ENCODE measurements around the gene ITPR2. TPM values are rescaled to one million over a fixed set of nuclear protein-coding genes. Genes with fewer than 3 reads are reported as not detected.

ITPR2 gene
- total and polyA plus RNA-seq, 2 of the 13 experiments (the other 11 are each of a cell fraction or from before 2014, with no cell fraction given) = 31.9 to 81.9 TPM

DNA sequence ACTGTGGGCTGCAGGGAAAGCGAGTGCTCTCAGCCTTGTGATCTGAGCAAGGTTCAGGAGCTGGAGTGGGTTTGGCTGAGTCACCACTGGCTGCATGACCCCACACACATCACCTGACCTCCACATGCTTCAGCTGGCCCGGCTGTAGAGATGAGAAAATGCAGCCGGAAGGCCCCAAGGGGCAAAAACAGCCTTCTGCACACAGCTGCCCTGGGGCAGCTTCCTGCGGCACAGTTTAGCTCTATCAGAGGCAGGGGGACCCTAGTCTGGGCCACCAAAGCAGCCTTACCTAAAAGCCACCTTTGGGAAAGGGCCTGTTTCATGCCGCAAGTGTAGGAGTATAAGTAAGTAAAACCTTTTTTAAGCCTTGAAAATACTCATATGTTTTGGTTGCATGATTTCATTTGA lies 514.3 kb downstream of the ITPR2 start (continued):
- TF ChIP-seq, protein P1, sequence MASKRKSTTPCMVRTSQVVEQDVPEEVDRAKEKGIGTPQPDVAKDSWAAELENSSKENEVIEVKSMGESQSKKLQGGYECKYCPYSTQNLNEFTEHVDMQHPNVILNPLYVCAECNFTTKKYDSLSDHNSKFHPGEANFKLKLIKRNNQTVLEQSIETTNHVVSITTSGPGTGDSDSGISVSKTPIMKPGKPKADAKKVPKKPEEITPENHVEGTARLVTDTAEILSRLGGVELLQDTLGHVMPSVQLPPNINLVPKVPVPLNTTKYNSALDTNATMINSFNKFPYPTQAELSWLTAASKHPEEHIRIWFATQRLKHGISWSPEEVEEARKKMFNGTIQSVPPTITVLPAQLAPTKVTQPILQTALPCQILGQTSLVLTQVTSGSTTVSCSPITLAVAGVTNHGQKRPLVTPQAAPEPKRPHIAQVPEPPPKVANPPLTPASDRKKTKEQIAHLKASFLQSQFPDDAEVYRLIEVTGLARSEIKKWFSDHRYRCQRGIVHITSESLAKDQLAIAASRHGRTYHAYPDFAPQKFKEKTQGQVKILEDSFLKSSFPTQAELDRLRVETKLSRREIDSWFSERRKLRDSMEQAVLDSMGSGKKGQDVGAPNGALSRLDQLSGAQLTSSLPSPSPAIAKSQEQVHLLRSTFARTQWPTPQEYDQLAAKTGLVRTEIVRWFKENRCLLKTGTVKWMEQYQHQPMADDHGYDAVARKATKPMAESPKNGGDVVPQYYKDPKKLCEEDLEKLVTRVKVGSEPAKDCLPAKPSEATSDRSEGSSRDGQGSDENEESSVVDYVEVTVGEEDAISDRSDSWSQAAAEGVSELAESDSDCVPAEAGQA (IDR thresholded peaks at IDR 0.05; ENCODE audit: low read depth) = no peak
- TF ChIP-seq, protein P1 (CRISPR knock-in tag; IDR thresholded peaks at IDR 0.05; ENCODE audit: borderline replicate concordance) = no peak
- TF ChIP-seq CC2D1A (CRISPR knock-in tag; IDR thresholded peaks at IDR 0.05) = no peak
- TF ChIP-seq ZNF558 (CRISPR knock-in tag; IDR thresholded peaks at IDR 0.05; ENCODE audit: borderline replicate concordance) = no peak
- no peak for TF ChIP-seq ZNF672 (CRISPR knock-in tag; IDR thresholded peaks at IDR 0.05)
- TF ChIP-seq, protein P2, sequence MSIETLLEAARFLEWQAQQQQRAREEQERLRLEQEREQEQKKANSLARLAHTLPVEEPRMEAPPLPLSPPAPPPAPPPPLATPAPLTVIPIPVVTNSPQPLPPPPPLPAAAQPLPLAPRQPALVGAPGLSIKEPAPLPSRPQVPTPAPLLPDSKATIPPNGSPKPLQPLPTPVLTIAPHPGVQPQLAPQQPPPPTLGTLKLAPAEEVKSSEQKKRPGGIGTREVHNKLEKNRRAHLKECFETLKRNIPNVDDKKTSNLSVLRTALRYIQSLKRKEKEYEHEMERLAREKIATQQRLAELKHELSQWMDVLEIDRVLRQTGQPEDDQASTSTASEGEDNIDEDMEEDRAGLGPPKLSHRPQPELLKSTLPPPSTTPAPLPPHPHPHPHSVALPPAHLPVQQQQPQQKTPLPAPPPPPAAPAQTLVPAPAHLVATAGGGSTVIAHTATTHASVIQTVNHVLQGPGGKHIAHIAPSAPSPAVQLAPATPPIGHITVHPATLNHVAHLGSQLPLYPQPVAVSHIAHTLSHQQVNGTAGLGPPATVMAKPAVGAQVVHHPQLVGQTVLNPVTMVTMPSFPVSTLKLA (IDR thresholded peaks at IDR 0.05) = no peak
- TF ChIP-seq ZNF501 (CRISPR knock-in tag; IDR thresholded peaks at IDR 0.05) = no peak
- peak; percentile 71 for TF ChIP-seq ARNTL (CRISPR knock-in tag; IDR thresholded peaks at IDR 0.05)
- TF ChIP-seq, protein P3, sequence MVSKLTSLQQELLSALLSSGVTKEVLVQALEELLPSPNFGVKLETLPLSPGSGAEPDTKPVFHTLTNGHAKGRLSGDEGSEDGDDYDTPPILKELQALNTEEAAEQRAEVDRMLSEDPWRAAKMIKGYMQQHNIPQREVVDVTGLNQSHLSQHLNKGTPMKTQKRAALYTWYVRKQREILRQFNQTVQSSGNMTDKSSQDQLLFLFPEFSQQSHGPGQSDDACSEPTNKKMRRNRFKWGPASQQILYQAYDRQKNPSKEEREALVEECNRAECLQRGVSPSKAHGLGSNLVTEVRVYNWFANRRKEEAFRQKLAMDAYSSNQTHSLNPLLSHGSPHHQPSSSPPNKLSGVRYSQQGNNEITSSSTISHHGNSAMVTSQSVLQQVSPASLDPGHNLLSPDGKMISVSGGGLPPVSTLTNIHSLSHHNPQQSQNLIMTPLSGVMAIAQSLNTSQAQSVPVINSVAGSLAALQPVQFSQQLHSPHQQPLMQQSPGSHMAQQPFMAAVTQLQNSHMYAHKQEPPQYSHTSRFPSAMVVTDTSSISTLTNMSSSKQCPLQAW (CRISPR knock-in tag; IDR thresholded peaks at IDR 0.05) = 0 out of 2 replicates have a peak, but pooled peaks have one; percentile 42
- 0 out of 2 replicates have a peak, but pooled peaks have one; percentile 47 for TF ChIP-seq RARA (CRISPR knock-in tag; IDR thresholded peaks at IDR 0.05)
- no peak for TF ChIP-seq CEBPG (CRISPR knock-in tag; IDR thresholded peaks at IDR 0.05)
- TF ChIP-seq JUND (CRISPR knock-in tag; IDR thresholded peaks at IDR 0.05) = peak; percentile 54; the same call in 1 of the 2 replicates
- peak; percentile 74; the same call in 1 of the 2 replicates for TF ChIP-seq ZNF598 (CRISPR knock-in tag; IDR thresholded peaks at IDR 0.05; ENCODE audit: borderline replicate concordance)
- TF ChIP-seq, protein P4, sequence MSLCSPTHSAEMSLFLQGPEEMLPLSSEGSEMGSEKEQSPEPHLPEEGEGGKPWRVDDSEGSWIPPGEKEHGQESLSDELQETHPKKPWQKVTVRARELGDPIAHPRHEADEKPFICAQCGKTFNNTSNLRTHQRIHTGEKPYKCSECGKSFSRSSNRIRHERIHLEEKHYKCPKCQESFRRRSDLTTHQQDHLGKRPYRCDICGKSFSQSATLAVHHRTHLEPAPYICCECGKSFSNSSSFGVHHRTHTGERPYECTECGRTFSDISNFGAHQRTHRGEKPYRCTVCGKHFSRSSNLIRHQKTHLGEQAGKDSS (CRISPR knock-in tag; IDR thresholded peaks at IDR 0.05; ENCODE audit: borderline replicate concordance, low read depth) = peak; percentile 72; the same call in 1 of the 2 replicates
- TF ChIP-seq GLI4 (CRISPR knock-in tag; IDR thresholded peaks at IDR 0.05; ENCODE audit: borderline replicate concordance) = no peak
- TF ChIP-seq, protein P5, sequence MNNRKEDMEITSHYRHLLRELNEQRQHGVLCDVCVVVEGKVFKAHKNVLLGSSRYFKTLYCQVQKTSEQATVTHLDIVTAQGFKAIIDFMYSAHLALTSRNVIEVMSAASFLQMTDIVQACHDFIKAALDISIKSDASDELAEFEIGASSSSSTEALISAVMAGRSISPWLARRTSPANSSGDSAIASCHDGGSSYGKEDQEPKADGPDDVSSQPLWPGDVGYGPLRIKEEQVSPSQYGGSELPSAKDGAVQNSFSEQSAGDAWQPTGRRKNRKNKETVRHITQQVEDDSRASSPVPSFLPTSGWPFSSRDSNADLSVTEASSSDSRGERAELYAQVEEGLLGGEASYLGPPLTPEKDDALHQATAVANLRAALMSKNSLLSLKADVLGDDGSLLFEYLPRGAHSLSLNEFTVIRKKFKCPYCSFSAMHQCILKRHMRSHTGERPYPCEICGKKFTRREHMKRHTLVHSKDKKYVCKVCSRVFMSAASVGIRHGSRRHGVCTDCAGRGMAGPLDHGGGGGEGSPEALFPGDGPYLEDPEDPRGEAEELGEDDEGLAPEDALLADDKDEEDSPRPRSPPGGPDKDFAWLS (CRISPR knock-in tag; IDR thresholded peaks at IDR 0.05; ENCODE audit: borderline replicate concordance) = no peak
- TF ChIP-seq NR1H2 (CRISPR knock-in tag; IDR thresholded peaks at IDR 0.05; ENCODE audit: borderline replicate concordance, low read depth) = no peak
